ENCODE results near the gene SNX7. TPM values are rescaled to one million over a fixed set of nuclear protein-coding genes. Genes with fewer than 3 reads are reported as not detected.

SNX7 gene
- total RNA-seq, 1 experiment from 2014 or later, result 18.8 TPM

DNA sequence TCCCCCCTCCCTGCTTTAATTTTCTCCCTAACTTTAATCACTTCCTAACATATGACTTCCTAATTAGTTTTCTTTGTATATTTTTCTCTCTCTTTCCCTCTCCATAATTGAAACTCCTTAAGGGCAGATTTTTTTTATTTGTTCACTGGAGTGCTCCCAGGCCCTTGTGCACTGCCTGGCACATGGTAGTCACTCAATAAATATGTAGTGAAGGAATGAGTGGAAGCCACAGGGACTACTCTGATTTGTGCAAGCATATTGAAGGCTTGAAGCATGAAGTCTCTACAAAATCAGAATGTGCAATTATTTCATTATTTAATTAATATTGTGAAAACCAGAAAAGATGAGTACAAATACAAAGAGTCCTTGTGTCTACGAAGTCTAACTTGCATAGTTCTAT lies 41.5 kb downstream of the SNX7 start:
- H3K4me3 ChIP-seq (replicated peaks in 1 of 2; ENCODE audit: low read depth in 1 of 2, low read length in 2 of 2), result no peak overlapping the region
- TF ChIP-seq SRF (IDR thresholded peaks at IDR 0.05; ENCODE audit: low read depth), result no peak
- TF ChIP-seq YY1 (IDR thresholded peaks at IDR 0.05; ENCODE audit: extremely low read depth, insufficient replicate concordance, low read depth, low read length), result no peak
- TF ChIP-seq, protein P1, sequence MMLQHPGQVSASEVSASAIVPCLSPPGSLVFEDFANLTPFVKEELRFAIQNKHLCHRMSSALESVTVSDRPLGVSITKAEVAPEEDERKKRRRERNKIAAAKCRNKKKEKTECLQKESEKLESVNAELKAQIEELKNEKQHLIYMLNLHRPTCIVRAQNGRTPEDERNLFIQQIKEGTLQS (IDR thresholded peaks at IDR 0.05), result no peak
- no peak for TF ChIP-seq RAD21 (IDR thresholded peaks at IDR 0.05; ENCODE audit: low read depth)
- no peak for TF ChIP-seq EZH2 (IDR thresholded peaks at IDR 0.05)
- TF ChIP-seq JUND (IDR thresholded peaks at IDR 0.05), result no peak
- TF ChIP-seq, protein P2, sequence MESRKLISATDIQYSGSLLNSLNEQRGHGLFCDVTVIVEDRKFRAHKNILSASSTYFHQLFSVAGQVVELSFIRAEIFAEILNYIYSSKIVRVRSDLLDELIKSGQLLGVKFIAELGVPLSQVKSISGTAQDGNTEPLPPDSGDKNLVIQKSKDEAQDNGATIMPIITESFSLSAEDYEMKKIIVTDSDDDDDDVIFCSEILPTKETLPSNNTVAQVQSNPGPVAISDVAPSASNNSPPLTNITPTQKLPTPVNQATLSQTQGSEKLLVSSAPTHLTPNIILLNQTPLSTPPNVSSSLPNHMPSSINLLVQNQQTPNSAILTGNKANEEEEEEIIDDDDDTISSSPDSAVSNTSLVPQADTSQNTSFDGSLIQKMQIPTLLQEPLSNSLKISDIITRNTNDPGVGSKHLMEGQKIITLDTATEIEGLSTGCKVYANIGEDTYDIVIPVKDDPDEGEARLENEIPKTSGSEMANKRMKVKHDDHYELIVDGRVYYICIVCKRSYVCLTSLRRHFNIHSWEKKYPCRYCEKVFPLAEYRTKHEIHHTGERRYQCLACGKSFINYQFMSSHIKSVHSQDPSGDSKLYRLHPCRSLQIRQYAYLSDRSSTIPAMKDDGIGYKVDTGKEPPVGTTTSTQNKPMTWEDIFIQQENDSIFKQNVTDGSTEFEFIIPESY (IDR thresholded peaks at IDR 0.05; ENCODE audit: extremely low read depth, insufficient replicate concordance, low read length), result no peak
- intact Hi-C loops (cut with micrococcal nuclease), result no loop called here
- no peaks in the 10 kb centered on the region for H3K4me1 ChIP-seq (ENCODE audit: control insufficient read depth in 1 of 2, insufficient read depth in 2 of 2, low read length in 2 of 2)
- DNase-seq (ENCODE audit: low read depth, low spot score) (no peak), ATAC-seq (no peak)
- ChIA-PET POLR2A (no interaction called here), CTCF (no interaction called here), RAD21 (ENCODE audit: low non-redundant PET in 1 of 2, low total read pairs in 2 of 2, uncharacterized antibody in 2 of 2, unreplicated experiment in 2 of 2) (no interaction called here)
- no peaks in the 10 kb centered on the region for H3K9me3 ChIP-seq (ENCODE audit: control insufficient read depth in 1 of 2, insufficient read depth in 1 of 2, low read depth in 1 of 2, low read length in 2 of 2)
- no peaks in the 10 kb centered on the region for H3K9me2 ChIP-seq (ENCODE audit: insufficient read depth)
- no peaks in the 10 kb centered on the region for H3K36me3 ChIP-seq (ENCODE audit: control insufficient read depth in 1 of 2, insufficient read depth in 2 of 2, low read length in 2 of 2)
- no TSS peak for BruUV-seq (replicated peaks)
- no peaks in the 10 kb centered on the region for H4K20me1 ChIP-seq (ENCODE audit: insufficient read depth)
- H3K79me2 ChIP-seq (ENCODE audit: insufficient read depth, low read length), result no peaks in the 10 kb centered on the region
- no peak overlapping the region for H3K27ac ChIP-seq (ENCODE audit: low read depth, low read length)
- H3K4me2 ChIP-seq (ENCODE audit: low read length), result no peak overlapping the region
- H2AFZ ChIP-seq (ENCODE audit: low read depth, low read length, poor library complexity, severe bottlenecking), result no peak overlapping the region
- H3K27me3 ChIP-seq (ENCODE audit: insufficient read depth, low read length), result no peaks in the 10 kb centered on the region
- H3K9ac ChIP-seq (ENCODE audit: low read length), result no peak overlapping the region

DNA sequence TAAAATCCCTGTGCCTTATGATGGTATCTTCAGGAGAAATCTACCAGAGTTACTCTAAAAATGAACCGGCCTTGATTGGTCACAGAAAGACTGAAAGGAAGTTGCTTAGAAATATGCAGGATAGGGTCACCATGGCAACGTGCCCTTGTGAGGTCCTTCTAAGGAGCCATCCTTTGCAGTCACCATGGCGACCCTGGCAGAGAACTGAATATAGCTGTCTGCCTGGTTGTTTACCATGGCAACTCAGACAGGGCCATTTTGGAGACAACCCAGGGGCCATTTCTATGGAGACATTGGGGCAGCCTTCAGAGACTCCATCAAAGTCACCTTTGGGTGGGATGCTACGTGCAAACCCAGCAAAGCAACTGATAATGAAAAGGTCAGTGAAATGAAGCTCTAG lies 43.0 kb downstream of the SNX7 start:
- H3K36me3 ChIP-seq (ENCODE audit: control insufficient read depth in 1 of 2, insufficient read depth in 2 of 2, low read length in 2 of 2), result no peaks in the 10 kb centered on the region
- intact Hi-C loops (cut with micrococcal nuclease), result no loop called here
- no peaks in the 10 kb centered on the region for H4K20me1 ChIP-seq (ENCODE audit: insufficient read depth)
- DNase-seq (ENCODE audit: low read depth, low spot score) (no peak), ATAC-seq (no peak)
- no peak overlapping the region for H2AFZ ChIP-seq (ENCODE audit: low read depth, low read length, poor library complexity, severe bottlenecking)
- no TSS peak for BruUV-seq (replicated peaks)
- no peak overlapping the region for H3K4me2 ChIP-seq (ENCODE audit: low read length)
- ChIA-PET RAD21 (ENCODE audit: low non-redundant PET in 1 of 2, low total read pairs in 2 of 2, uncharacterized antibody in 2 of 2, unreplicated experiment in 2 of 2) (no interaction called here), POLR2A (no interaction called here), CTCF (no interaction called here)
- H3K4me3 ChIP-seq (replicated peaks in 1 of 2; ENCODE audit: low read depth in 1 of 2, low read length in 2 of 2), result no peak overlapping the region
- H3K4me1 ChIP-seq (ENCODE audit: control insufficient read depth in 1 of 2, insufficient read depth in 2 of 2, low read length in 2 of 2), result no peaks in the 10 kb centered on the region
- no peaks in the 10 kb centered on the region for H3K9me2 ChIP-seq (ENCODE audit: insufficient read depth)
- no peaks in the 10 kb centered on the region for H3K27me3 ChIP-seq (ENCODE audit: insufficient read depth, low read length)
- H3K27ac ChIP-seq (ENCODE audit: low read depth, low read length), result no peak overlapping the region
- H3K79me2 ChIP-seq (ENCODE audit: insufficient read depth, low read length), result no peaks in the 10 kb centered on the region
- H3K9ac ChIP-seq (ENCODE audit: low read length), result no peak overlapping the region
- H3K9me3 ChIP-seq (ENCODE audit: control insufficient read depth in 1 of 2, insufficient read depth in 1 of 2, low read depth in 1 of 2, low read length in 2 of 2), result no peaks in the 10 kb centered on the region
- TF ChIP-seq EZH2 (IDR thresholded peaks at IDR 0.05) (no peak), EZH2phosphoT487 (IDR thresholded peaks at IDR 0.05; ENCODE audit: borderline replicate concordance) (no peak), POLR2A (IDR thresholded peaks at IDR 0.05; ENCODE audit: borderline replicate concordance, extremely low read depth, insufficient read depth, insufficient read length) (no peak), ZFX (IDR thresholded peaks at IDR 0.05) (no peak), RAD21 (IDR thresholded peaks at IDR 0.05; ENCODE audit: low read depth) (no peak), POLR2AphosphoS5 (IDR thresholded peaks at IDR 0.05; ENCODE audit: low read depth, low read length) (no peak), FOSL1 (IDR thresholded peaks at IDR 0.05; ENCODE audit: low read depth) (no peak)
- TF ChIP-seq, protein P2 (IDR thresholded peaks at IDR 0.05; ENCODE audit: extremely low read depth, insufficient replicate concordance, low read length), result no peak
- TF ChIP-seq, protein P3, sequence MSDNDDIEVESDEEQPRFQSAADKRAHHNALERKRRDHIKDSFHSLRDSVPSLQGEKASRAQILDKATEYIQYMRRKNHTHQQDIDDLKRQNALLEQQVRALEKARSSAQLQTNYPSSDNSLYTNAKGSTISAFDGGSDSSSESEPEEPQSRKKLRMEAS (IDR thresholded peaks at IDR 0.05), result no peak

Data from HCT116 (cell line).